Measurements from ENCODE around the gene MSL3.

- TF ChIP-seq, protein P1, sequence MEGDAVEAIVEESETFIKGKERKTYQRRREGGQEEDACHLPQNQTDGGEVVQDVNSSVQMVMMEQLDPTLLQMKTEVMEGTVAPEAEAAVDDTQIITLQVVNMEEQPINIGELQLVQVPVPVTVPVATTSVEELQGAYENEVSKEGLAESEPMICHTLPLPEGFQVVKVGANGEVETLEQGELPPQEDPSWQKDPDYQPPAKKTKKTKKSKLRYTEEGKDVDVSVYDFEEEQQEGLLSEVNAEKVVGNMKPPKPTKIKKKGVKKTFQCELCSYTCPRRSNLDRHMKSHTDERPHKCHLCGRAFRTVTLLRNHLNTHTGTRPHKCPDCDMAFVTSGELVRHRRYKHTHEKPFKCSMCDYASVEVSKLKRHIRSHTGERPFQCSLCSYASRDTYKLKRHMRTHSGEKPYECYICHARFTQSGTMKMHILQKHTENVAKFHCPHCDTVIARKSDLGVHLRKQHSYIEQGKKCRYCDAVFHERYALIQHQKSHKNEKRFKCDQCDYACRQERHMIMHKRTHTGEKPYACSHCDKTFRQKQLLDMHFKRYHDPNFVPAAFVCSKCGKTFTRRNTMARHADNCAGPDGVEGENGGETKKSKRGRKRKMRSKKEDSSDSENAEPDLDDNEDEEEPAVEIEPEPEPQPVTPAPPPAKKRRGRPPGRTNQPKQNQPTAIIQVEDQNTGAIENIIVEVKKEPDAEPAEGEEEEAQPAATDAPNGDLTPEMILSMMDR (IDR thresholded peaks at IDR 0.05) = peak; percentile 57 to 78 (median 70)
- no peak for TF ChIP-seq POLR2A (IDR thresholded peaks at IDR 0.05)
Observed at GRCh38 chrX:11770320-11770719, 12.3 kb downstream of the MSL3 start.
